GM21576 (cell line): ENCODE results near the gene HES5.

Experiments used
- ATAC-seq: cut with Tn5 transposase; IDR thresholded peaks from one replicate; pipeline ENCODE4 v1.9.1; 2021; ENCODE audit warnings: mild to moderate bottlenecking, moderate library complexity; ENCODE audit not compliant: unreplicated experiment

Gene HES5

DNA sequence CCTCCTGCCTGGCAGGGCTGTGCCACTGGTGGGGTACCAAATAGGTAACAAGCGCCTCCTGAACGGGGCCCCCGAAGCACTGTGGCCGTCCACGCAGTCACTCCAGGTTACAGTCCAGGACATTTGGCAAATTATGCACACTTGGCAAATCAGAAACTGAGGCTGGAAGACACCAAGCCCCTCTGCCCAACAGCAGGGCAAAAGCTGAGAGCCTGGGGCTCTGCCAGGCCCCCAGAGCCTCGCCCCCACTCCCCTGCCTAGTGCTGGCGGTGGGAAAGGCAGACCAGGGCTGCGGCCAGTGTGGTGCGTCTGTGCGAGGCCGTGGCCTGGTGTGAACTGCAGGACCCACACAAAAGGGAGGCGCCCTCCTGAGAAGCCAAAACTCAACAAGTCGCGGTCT, 13.1 kb downstream of the HES5 start:
- ATAC-seq, result no peak

DNA sequence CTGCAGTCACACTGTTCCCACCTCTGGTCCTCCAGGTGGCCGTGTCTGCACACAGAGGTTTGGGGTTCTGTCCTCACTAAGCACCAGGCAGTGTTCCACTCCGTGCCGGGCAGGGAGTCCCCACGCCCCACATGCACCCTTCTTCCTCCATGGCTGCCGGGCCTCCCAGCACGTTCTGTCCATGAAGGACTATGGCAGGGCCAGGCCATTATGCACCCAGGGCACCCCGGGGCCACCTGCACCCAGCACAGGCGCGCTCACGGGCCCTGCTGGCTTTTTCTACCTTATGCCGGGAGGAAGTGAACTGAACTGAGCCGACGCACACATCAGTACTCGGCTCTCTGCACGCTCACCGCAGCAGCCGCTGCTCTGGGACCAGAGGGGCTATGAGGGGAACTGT, 13.9 kb downstream of the HES5 start:
- ATAC-seq, result no peak

DNA sequence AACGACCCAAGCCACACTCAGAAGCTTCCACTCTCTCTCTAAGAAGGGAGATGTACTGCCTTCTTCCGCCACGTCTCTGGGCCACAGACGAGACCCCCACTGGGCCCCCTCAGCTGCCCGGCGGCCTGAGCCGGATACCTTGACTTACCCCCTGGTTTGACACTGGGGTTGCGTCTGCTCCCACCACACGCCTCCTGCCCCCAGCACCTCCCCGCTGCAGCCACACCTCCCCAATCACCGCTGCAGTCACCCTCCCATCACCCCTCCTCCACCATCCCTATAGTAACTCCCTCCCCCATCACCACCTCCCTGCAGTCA, 14.3 kb downstream of the HES5 start:
- ATAC-seq, result no peak

DNA sequence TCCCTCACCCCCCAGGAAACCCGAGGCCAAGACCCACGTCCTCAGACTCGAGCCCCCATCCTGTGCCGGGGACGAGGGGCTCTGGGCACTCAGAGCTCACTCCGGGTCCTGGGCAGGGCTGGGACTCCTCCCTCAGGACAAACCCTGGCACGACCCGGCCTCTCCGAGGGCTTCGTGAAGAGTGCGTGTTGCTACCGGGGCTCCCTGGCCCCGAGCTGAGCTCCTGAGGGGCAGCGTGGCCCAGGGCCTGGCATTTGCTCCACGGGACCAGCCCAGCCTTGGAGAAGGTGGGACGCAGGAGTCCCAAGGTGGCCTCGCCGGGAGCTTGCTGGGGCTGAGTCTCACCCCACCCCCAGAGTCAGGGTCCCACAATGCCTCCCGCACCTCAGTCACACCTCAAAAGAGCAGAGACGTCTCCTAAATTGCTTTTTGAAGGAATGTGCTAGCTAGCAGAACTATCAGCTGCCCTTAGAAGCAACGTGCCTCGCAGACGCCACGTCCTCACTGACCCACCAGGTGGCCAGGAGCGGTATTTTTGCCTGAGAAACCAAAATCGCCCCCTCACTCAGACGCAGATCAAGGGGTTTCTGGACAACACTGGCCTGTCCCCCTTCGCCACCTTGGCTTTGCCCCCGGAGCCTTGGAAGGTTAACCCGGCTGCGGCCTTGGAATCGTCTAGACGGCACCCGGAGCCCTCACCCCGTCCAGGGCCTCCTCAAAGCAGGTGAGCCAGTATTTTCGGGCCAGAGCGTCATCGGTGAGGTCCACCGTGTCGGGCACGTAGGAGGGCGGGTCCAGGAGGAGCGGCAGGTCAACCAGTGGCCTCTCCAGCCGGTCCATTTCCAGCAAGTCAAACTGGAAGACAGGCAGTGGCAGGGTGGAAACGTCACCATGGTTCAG, 14.9 kb downstream of the HES5 start:
- no peak for ATAC-seq

DNA sequence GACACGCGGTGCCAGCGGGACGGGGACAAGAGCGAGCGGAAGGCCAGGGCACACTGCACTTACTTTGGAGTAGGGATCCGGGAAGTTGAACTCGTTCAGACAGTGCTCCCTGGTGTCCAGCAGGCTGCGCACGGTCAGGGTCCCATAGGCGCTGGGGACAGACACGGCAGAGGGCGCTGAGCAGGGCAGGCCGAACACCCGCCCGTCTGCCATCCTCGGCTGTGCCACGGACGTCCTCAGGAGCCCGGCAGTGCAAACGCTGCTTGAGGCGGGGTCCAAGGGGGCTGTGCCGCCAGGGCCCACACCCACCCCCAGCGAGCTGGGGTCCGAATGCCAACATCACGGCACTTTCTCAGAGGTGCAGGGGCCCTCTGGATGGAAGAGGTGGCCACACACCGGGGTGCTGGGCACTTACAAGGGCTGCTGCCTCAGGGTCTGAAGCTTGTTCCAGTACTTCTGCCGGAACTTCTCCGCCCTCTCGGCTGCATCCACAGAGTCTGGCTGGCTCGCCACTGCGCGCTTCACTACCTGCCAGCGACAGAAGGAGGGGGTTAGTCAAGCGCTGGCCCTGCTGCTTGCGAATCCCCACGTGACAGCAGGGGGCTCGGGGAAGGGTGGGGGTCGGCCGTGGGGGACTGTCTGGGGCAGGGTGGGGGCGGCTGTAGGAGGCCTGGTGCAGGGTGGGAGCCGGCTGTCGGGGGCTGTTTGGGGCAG, 16.0 kb downstream of the HES5 start:
- ATAC-seq, result no peak

DNA sequence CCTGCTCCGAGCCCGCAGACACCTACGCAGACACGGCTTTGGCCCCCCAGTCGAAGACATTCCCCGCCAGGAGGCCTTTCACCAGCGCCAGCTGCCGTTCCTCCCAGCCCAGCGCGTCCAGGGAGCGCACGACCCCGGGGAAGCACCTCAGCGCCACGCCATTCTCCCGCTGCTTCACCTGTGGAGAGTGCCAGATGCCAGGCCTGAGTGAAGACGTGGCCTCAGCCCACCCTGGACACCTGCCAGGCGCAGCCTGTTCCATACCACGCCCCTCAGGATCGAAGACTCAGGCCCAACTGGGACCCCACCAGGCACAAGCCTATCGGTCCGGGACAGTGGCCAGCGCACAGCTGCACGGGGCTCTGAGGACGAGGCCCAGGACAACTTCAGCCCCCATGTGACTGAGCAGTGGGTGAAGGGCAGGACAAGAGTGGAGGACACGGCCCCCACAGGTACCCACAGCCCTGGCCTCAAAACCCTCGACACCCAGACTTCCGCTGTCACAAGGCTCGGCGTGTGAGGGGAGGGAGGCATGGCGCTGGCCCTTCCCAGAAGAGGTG, 17.1 kb downstream of the HES5 start:
- ATAC-seq, result no peak

DNA sequence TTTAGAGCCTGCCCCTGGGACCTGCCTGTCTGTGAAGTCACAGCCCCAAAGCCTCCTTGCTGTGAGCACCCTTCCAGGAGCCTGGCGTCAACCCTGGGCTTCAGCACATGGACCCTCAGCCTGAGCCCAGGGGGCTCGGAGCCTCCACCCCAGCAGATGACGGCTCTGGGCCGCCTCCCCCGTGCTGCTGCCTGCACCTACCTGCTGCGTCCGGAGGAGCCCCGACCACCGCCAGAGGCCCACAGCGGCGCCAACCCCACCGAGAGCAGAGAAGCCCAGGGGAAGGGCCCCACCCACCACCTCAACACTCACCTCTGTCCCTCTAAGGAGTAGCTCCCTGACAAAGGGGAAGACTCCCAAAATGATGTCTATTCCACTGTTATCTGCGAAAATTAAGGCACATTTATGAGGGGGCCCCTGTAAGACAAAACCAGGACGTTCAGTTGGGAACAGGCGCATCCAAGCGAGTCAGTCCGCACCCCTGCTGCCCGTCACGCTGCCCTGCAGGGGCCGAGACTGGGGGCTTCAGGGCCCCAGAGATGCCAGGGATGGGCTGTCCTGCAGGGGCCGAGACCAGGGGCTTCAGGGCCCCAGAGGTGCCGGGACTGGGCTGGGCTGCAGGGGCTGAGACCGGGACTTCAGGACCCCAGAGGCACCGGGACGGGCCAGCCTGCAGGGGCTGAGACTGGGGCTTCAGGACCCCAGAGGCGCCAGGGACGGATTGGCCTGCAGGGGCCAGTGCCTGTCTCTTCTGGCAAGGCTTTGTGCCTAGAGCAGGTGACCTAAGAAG, 19.5 kb downstream of the HES5 start:
- no peak for ATAC-seq

DNA sequence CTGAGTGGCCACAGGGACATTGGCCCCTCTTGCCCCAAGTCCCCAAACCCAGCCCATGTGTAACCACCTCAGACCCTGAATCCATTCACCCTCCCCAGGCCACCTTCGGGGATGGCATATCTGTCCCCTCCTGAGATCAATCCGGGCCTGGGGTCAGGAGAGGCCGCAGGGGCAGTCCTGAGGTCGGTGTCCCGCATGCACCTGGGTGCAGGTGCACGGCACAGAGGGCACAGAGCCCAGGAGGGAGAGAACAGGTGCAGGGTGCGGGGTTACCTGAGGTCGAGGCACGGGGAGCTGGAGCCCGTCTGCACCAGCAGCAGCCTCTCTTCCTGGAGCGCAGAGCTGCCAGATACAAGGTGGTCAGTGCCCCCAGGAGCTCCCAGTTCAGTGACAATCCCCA, 20.5 kb downstream of the HES5 start:
- no peak for ATAC-seq

DNA sequence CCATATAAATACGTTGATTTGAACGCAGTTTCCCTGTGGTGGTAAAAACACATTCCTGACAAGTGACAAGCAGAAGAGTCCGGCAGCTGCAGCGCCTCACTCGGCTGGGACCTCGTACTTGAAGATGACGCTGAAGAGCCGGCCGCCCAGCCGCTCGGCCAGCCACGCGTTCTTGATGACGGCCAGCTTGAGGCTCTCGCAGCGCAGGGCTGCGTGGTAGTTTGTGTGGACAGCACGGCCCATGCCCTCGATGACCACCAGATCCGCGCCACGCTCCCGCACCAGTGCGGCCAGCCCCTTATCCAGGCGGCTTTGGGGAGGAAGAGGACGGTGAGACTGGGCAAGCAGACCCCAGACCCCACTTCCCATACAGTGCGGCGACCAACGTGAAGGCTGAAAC, 21.3 kb downstream of the HES5 start:
- ATAC-seq, result no peak

DNA sequence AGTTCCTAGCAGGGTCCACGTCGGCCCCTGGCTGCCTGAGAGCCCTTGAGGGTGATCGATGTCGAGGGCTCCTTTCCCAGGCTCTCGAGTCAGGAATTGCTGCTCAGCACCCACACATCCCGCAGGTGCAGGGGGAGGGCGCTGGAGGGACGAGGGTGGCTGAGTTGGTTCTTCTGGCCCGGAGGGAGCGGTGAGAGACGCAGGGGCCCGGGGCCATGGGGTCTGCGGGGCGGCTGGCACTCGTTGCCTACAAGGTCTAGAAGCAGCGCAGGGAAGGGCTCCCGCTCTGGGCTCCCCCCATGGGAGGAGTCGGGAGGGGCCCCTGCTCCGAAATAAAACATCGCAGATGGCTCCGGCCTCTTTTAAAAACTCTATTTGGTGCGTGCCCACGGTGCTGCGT, 21.9 kb downstream of the HES5 start:
- ATAC-seq, result no peak

DNA sequence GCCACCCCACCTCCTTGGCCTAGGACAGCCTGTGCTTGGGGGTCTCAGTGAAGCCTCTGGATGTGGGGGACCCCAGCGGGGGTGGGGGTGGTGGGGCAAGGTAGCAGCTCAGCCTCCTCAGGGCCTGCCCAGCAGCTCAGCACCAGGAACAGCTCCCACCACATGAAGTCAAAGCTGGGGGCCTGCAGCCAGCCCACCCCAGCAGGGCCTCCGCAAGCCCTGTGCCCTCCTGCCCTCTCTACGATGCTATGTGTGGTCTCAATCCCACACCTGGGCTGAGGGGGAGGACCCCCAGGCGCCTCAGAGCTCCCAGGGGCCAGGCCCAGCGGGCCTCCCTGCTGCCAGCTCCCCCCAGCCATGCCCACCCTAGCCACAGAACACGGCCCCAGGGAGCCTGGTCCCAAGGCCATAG, 22.3 kb downstream of the HES5 start:
- no peak for ATAC-seq

DNA sequence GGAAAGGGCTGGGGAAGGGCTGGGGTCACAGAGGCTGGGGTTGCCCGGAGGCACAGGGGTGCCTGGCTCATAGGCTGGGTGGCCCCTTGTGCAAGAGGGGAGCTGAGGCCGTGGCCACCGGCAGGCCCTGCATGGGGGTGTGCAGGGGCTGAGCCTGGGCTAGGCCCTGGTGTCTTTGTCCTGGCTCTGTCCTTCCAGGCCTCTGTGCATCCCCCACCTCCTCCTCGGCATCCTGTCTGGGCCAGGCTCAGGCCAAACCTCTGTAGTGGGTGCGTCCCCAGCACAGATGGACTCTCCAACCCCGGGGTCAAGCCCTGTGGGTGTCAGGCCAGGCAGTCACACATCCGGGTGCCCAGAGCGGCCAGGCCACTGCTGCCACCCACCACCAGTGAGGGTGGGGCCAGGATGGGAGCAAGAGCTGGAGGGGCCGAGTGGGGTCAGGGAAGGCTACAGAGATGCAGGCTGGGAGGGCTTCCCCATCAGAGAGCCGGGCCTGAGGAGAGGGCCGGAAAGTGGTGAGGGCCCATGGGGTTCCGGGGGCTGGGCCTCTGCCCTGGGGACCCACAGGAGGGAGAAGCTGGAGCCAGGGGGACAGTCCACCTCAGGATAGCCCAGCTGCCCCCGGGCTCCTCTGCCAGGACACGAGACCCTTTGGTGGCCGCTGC, 23.0 kb downstream of the HES5 start:
- ATAC-seq, result no peak

DNA sequence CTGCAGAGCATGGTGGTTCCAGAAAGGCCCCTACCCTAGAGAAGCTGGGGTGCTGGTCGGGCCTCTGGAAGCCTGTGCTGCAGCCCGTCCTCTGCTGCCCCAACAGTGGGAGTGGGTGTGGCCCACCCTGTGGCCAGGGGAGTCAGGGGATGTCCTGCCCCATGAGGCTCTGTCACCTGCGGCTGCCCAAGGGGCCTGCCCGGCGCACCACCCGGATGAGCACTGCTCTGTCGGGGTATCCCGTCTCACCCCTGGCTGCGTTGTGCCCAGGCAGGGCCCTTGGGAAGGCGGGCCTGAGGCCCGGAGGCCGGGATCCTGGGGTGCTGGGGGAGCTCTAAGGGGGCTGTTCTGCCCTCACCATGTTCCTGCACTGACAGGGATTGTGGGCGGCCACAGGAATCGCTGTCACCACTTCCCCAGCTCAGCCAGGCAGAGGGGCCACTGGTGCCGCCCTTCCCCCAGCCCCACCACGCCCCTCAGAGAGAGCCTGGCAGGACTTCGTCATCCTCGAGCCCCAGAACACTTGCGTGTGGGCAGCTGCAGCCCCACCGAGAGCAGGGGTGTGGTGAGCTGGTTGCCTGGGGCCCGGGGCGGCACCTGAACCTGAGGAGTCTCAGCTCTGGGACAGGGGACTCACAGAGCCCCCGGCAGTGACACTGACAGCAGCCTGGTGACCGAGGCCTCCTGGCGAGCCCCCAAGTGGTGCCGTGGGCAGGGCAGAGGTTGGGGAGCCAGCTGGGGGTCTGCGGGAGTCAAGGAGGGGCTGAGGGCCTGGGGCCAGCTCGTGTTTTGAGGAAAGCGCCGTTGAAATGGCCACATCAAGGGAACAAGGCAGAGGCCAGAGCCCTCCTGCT, 23.8 kb downstream of the HES5 start:
- no peak for ATAC-seq

DNA sequence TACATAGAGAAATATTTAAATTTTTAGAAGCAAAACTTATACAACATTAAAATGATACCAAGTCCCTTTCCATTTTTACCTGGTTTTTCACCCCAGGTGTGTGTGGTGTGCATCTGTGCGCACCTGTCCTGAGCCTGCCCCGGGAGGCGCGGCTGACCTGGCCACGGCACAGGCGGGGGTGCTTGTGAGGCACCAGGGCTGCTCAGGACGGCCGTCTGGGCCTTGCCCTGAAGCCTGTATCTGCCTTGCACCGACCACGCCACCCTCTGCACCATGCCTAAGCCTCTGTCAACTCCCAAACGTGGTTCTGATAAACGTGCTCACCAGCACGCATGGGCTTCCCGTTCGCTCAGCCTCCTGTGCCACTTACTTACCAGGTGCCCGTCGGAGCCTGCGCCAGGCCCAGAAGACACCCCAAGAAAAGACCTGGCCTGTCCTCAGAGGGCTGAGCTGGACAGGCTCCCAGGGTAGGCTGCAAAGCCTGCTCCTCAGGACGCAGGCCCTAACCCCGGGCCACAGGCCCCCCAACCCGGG, 24.5 kb downstream of the HES5 start:
- no peak for ATAC-seq

DNA sequence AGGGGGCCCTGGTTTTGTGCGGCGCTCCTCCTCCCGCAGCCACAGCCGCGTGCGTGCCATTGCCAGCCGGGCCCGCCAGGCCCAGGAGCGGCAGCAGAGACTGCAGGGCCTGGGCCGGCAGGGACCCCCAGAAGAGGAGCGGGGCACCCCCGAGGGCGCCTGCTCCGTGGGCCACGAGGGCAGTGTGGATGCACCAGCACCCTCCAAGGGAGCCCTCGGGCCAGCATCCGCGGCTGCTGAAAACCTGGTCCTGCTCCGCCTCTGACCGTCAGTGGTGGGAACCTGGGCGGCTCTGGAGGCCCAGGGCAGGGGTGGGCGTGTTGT, 25.2 kb downstream of the HES5 start:
- no peak for ATAC-seq

DNA sequence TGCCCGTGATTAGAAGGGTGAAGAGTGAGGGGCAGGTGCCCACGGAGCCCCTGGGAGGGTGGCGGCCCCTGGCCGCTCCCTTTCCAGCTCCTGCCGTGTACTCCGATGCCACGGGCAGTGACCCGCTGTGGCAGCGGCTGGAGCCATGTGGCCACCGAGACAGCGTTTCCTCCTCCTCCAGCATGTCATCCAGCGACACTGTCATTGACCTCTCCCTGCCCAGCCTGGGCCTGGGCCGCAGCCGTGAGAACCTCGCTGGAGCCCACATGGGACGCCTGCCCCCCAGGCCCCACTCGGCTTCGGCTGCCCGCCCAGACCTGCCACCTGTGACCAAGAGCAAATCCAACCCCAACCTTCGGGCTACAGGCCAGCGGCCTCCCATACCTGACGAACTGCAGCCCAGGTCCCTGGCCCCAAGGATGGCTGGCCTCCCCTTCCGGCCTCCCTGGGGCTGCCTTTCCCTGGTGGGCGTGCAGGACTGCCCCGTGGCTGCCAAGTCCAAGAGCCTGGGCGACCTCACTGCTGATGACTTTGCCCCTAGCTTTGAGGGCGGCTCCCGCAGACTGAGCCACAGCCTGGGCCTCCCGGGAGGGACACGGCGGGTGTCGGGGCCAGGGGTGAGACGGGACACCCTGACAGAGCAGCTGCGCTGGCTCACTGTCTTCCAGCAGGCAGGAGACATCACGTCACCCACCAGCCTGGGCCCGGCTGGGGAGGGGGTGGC, 25.7 kb downstream of the HES5 start:
- no peak for ATAC-seq

DNA sequence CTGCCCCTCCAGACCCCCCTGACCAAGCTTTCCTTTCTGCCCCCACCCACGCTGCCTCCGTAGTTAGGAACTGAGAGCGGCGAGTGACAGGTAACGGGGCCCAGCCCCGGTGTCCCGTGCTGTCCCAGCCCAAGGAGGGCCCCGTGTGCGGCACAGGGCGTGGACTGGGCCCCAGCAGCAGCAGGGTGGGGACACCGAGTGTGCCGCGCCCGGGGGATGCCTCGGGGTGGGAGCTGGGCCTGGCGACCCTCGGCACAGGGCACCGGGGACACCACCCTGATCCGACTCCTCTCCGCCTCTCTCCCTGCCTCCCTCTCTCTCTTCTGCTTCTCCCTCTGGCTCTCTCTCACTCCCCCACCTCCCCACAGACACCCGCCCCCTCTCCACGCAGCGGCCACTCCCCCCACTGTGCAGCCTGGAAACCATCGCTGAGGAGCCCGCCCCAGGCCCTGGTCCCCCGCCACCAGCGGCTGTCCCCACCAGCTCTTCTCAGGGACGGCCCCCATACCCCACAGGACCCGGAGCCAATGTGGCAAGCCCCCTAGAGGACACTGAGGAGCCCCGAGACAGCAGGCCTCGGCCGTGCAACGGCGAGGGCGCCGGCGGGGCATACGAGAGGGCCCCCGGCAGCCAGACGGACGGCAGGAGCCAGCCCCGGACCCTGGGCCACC, 26.4 kb downstream of the HES5 start:
- no peak for ATAC-seq

DNA sequence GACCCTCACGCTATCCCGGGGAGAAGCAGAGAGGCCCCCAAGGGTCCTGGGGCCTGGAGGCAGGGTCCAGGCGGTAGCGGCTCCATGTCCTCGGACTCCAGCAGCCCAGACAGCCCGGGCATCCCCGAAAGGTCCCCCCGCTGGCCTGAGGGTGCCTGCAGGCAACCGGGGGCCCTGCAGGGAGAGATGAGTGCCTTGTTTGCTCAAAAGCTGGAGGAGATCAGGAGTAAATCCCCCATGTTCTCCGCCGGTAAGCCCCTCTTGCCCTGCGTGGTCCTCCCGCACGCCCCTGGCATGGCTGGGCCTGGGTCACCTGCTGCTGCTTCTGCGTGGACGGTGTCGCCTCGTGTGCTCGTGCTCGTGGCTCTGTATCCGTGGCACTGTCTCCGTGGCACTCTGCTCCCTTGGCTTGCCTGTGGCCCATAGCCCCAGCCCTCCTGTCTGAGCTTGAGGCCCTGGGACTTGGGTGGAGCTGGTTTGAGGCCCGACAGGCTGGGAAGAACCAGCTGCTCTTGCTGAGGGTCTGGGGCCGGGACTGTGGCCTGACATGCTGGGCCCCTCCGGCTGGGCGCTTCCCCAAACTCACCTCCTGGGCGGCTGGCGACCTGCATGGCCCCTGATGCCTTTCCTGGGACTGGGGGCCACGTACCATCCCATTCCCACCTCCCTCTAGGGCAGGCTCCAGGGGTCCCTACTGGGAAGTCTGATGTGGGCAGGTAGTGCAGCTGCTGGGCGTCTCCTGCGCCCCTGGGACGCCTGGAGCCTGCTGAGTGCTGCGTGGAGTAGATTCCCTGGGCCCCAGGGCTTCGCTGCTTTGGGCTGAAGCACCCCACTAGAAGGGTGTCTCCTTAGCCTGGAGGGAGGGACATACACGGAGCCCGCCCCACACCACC, 27.2 kb downstream of the HES5 start:
- ATAC-seq, result no peak
